Vagina (tissue), 2 donors: ENCODE results near the gene PSMD6. TPM values are rescaled to one million over a fixed set of nuclear protein-coding genes. Genes with fewer than 3 reads are reported as not detected.

Experiments used
- DNase-seq, 2 donors: peaks; one replicate each; pipeline ENCODE4 v3.0.0-alpha.2; 2017; ENCODE audit errors: extremely low spot score in 2 of 2
- H3K27ac ChIP-seq: fragments of 200-600 bp; sonication (generic); one replicate; pipeline ENCODE4 v1.5.1; 2019
- H3K27me3 ChIP-seq: fragments of 200-600 bp; sonication (generic); one replicate; pipeline ENCODE4 v1.5.1; 2019
- H3K36me3 ChIP-seq, 2 donors: fragments of 200-600 bp; sonication (generic); one replicate each; pipeline ENCODE4 v1.5.1; 2017 to 2019
- H3K4me1 ChIP-seq: fragments of 200-600 bp; sonication (generic); one replicate; pipeline ENCODE4 v1.5.1; 2019
- H3K4me3 ChIP-seq, 2 donors: fragments of 200-600 bp; sonication (generic); 1 replicate in 1 of 2; 2 replicates in 1 of 2; pipeline ENCODE4 v1.5.1; 2016 to 2019
- H3K9me3 ChIP-seq: fragments of 200-600 bp; sonication (generic); one replicate; pipeline ENCODE4 v1.5.1; 2019
- POLR2A ChIP-seq, 2 donors: fragments of 450-650 bp; IDR thresholded peaks; one replicate each; pipeline ENCODE4 v1.6.1; 2017; ENCODE audit warnings: antibody characterized with exemption in 2 of 2, mild to moderate bottlenecking in 2 of 2, moderate library complexity in 2 of 2
- POLR2AphosphoS5 ChIP-seq, 2 donors: sonication (generic); formaldehyde crosslinking; IDR thresholded peaks; one replicate each; pipeline ENCODE4 v1.9.0; 2017; ENCODE audit warnings: antibody characterized with exemption in 2 of 2, mild to moderate bottlenecking in 2 of 2, low read depth in 1 of 2; ENCODE audit not compliant: insufficient read depth in 1 of 2
- intact Hi-C: fragments of 100-400 bp; cut with DNase I; formaldehyde crosslinking; loops from one replicate; pipeline ENCODE4 v1.15.1; 2023
- total RNA-seq: library from RNA; depleted of rRNA; stranded (reverse); fragments of >200 nt; gene quantifications from one replicate; pipeline ENCODE4 v1.2.3, GENCODE V29; 2016
- TF ChIP-seq, protein P1 (sequence below), 3 experiments: fragments of 450-650 bp in 2 of 3; fragments of 200-600 bp in 1 of 3; sonication (generic) in 1 of 3; IDR thresholded peaks; one replicate each; pipeline ENCODE4 v1.5.1; 2017 to 2019; ENCODE audit warnings: antibody characterized with exemption in 3 of 3, mild to moderate bottlenecking in 2 of 3, moderate library complexity in 2 of 3

The PSMD6 gene
- total RNA-seq, 1 donor from 2014 or later, result 50.3 TPM

DNA sequence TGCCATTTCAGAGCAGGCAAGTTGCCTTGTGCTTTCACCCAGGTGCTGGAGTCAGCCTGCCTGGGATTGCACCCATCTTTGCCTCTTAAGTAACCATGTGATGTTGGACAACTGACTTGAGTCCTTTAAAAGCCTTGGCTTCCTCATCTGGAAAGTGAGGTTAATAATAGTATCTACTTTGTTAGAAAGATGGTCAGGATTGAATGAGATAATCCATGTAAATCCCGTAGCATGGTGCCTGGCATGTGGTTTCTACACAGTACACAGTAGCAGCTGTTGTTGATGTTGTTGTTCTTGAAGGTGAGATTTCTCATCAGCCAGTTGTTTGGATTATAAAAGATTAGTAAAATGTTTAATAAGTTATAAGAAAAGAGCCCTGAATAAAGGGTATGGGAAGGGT, 48.8 kb downstream of the PSMD6 start:
- intact Hi-C loops, result no loop called here
- Histone ChIP-seq H3K9me3 (no peaks in the 10 kb centered on the region), H3K4me1 (peaks cover 91% of the 10 kb centered on the region), H3K27me3 (no peaks in the 10 kb centered on the region), H3K27ac (no peak overlapping the region), H3K4me3 (no peak overlapping the region), H3K36me3 (no peaks in the 10 kb centered on the region)
- no peak for DNase-seq
- TF ChIP-seq POLR2A (IDR thresholded peaks at IDR 0.05) (no peak), POLR2AphosphoS5 (IDR thresholded peaks at IDR 0.05; ENCODE audit: insufficient read depth in 1 of 2, low read depth in 1 of 2) (no peak)
- TF ChIP-seq, protein P1, sequence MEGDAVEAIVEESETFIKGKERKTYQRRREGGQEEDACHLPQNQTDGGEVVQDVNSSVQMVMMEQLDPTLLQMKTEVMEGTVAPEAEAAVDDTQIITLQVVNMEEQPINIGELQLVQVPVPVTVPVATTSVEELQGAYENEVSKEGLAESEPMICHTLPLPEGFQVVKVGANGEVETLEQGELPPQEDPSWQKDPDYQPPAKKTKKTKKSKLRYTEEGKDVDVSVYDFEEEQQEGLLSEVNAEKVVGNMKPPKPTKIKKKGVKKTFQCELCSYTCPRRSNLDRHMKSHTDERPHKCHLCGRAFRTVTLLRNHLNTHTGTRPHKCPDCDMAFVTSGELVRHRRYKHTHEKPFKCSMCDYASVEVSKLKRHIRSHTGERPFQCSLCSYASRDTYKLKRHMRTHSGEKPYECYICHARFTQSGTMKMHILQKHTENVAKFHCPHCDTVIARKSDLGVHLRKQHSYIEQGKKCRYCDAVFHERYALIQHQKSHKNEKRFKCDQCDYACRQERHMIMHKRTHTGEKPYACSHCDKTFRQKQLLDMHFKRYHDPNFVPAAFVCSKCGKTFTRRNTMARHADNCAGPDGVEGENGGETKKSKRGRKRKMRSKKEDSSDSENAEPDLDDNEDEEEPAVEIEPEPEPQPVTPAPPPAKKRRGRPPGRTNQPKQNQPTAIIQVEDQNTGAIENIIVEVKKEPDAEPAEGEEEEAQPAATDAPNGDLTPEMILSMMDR (IDR thresholded peaks at IDR 0.05), result no peak

DNA sequence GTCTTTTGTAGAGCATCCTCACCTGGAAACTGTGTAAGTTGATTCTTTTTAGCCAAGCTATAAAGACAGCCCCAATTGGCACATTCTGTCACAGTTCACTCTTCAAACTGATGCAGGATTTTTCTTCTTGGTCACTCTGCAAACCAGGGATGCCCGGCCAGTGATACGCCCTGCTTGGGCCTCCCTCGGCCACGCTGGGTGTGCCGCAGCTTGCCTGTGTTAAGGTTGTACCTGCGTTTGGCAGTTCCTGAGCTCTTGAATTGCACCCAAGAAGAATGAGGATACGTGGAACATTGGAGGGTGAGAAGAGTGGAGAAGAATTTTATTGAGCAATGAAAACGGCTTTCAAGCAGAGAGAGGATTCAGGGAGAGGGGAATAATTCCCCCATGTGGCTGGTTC, 49.9 kb downstream of the PSMD6 start:
- H3K27ac ChIP-seq, result no peak overlapping the region
- no peaks in the 10 kb centered on the region for H3K36me3 ChIP-seq
- TF ChIP-seq, protein P1 (IDR thresholded peaks at IDR 0.05), result no peak
- TF ChIP-seq POLR2AphosphoS5 (IDR thresholded peaks at IDR 0.05; ENCODE audit: insufficient read depth in 1 of 2, low read depth in 1 of 2) (no peak), POLR2A (IDR thresholded peaks at IDR 0.05) (no peak)
- no peak for DNase-seq
- no peak overlapping the region for H3K4me3 ChIP-seq
- no peaks in the 10 kb centered on the region for H3K9me3 ChIP-seq
- intact Hi-C loops, result no loop called here
- H3K4me1 ChIP-seq, result peaks cover 95% of the 10 kb centered on the region
- H3K27me3 ChIP-seq, result no peaks in the 10 kb centered on the region

DNA sequence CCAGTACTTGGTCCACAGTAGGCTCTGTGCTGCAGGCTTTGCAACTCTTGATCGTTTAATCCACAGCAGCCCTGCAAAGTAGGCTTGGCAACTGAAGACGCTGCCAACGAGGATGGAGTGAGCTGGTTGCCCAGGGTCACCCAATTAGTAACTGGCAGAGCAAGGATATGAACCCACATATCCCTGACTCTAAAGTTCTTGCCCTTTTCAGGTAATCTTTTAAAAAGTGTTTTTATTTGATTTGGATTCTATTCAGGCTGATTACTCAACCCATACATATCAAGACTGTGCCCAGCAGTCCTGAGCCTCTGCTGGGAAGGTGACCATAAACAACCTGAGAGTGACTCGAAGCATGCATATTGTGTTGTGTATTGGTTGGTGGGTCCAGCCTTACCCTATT, 50.3 kb downstream of the PSMD6 start:
- no peaks in the 10 kb centered on the region for H3K27me3 ChIP-seq
- DNase-seq, result no peak
- H3K27ac ChIP-seq, result no peak overlapping the region
- no peaks in the 10 kb centered on the region for H3K36me3 ChIP-seq
- intact Hi-C loops, result no loop called here
- TF ChIP-seq POLR2AphosphoS5 (IDR thresholded peaks at IDR 0.05; ENCODE audit: insufficient read depth in 1 of 2, low read depth in 1 of 2), result no peak
- TF ChIP-seq POLR2A (IDR thresholded peaks at IDR 0.05), result no peak
- TF ChIP-seq, protein P1 (IDR thresholded peaks at IDR 0.05), result no peak
- H3K9me3 ChIP-seq, result no peaks in the 10 kb centered on the region
- no peak overlapping the region for H3K4me3 ChIP-seq
- peaks cover 95% of the 10 kb centered on the region for H3K4me1 ChIP-seq

DNA sequence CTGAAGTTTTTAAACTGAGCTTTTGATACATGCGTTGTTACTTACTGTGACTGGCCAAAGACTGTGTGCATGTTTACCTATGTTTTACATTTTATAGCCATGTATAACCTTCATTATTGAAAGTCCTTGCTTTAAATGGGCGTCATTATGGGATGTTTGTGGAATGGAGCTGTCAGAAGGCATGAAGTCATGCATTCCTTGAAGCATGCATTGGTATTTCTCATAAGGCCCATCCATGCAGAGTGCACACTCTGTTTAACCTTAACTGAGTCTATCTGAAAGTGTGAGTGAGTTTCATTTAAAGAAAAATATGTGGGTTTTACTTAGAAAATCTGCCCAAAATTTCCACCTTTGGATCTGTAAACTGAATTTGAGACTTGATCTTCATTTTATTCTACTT, 51.1 kb downstream of the PSMD6 start:
- no peak for DNase-seq
- TF ChIP-seq POLR2AphosphoS5 (IDR thresholded peaks at IDR 0.05; ENCODE audit: insufficient read depth in 1 of 2, low read depth in 1 of 2) (no peak), POLR2A (IDR thresholded peaks at IDR 0.05) (no peak)
- TF ChIP-seq, protein P1 (IDR thresholded peaks at IDR 0.05), result no peak
- no peak overlapping the region for H3K27ac ChIP-seq
- H3K4me1 ChIP-seq, result peaks cover 95% of the 10 kb centered on the region
- intact Hi-C loops, result no loop called here
- H3K4me3 ChIP-seq, result no peak overlapping the region
- H3K27me3 ChIP-seq, result no peaks in the 10 kb centered on the region
- H3K9me3 ChIP-seq, result no peaks in the 10 kb centered on the region
- H3K36me3 ChIP-seq, result no peaks in the 10 kb centered on the region

DNA sequence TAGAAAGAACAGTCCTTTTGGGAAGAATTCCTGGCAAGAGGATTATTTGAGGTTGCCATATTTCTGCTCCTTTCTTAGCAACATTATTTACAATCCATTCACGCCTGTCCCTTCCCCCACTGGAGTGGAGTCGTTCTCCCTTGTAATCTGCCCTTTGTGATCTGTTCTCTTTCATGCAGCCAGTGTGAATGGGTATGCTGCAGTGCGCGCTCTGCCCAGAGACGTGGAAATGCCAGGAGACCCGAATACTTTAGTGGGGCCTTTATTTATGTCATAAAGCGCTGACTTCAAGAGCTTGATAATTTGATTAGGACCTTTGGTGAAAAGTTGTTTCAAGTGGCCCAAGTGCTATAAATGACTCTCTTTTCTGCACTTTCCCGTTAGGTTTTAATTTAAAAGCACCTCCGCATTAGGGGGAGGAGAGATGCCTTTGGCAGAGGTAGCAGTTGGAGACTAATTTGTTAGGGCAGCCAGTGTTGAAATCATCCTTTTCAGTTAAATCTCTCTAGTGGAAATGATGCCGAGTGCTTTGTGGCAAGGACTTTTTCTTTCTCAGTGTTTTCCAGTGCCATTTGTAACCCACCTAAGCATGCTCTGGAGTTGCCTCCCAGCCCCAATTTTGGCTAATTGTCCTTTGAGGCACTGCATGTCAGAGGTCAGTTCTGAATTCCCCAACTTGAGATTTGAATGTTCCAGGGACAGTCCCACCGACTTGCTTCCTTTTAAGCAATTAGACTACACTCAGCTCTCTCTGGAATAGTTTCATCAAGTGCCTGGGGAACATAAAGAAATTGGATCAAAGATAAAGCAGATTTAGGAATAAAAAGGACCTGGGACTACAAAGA, 52.4 kb downstream of the PSMD6 start:
- no peak overlapping the region for H3K4me3 ChIP-seq
- intact Hi-C loops, result no loop called here
- no peaks in the 10 kb centered on the region for H3K27me3 ChIP-seq
- H3K4me1 ChIP-seq, result peaks cover 91% of the 10 kb centered on the region
- no peak for DNase-seq
- no peak for TF ChIP-seq POLR2A (IDR thresholded peaks at IDR 0.05)
- TF ChIP-seq, protein P1 (IDR thresholded peaks at IDR 0.05), result no peak
- H3K36me3 ChIP-seq, result no peaks in the 10 kb centered on the region
- peak overlapping the region; percentile 20 for H3K27ac ChIP-seq
- H3K9me3 ChIP-seq, result no peaks in the 10 kb centered on the region
